Lower lobe of right lung (tissue), 2 donors: ENCODE data around the gene ATP6V1F. TPM values are rescaled to one million over a fixed set of nuclear protein-coding genes. Genes with fewer than 3 reads are reported as not detected.

ENCODE experiments used
- ATAC-seq, 2 donors: fragments of 200-7000 bp; cut with Tn5 transposase; one replicate each; pipeline ENCODE4 v1.9.1; 2020 to 2022; ENCODE audit warnings: mild to moderate bottlenecking in 2 of 2, moderate library complexity in 2 of 2
- DNase-seq: peaks from one replicate; pipeline ENCODE4 v3.0.0-alpha.2; 2020
- H3K27ac ChIP-seq: fragments of 200-600 bp; one replicate; pipeline ENCODE4 v1.8.0; 2022
- H3K27me3 ChIP-seq: fragments of 200-600 bp; one replicate; pipeline ENCODE4 v1.8.0; 2022; ENCODE audit warnings: low read depth
- H3K36me3 ChIP-seq: fragments of 200-600 bp; one replicate; pipeline ENCODE4 v1.8.0; 2022; ENCODE audit warnings: mild to moderate bottlenecking
- H3K4me1 ChIP-seq: fragments of 200-600 bp; one replicate; pipeline ENCODE4 v1.8.0; 2022
- H3K4me3 ChIP-seq: fragments of 200-600 bp; one replicate; pipeline ENCODE4 v1.8.0; 2022; ENCODE audit warnings: mild to moderate bottlenecking
- H3K9me3 ChIP-seq: fragments of 200-600 bp; one replicate; pipeline ENCODE4 v1.8.0; 2022
- CTCF ChIP-seq: fragments of 200-600 bp; IDR thresholded peaks from one replicate; pipeline ENCODE4 v1.8.0; 2022; ENCODE audit warnings: antibody characterized with exemption, mild to moderate bottlenecking
- intact Hi-C: fragments of 100-400 bp; cut with DNase I; formaldehyde crosslinking; loops from one replicate; pipeline ENCODE4 v1.11.0; 2022
- total RNA-seq: library from RNA; stranded (reverse); fragmentation: NEBNext Ultra II Directional; extraction: Animal tissue kit (Norgen Biotek cat#: 25700); gene quantifications from one replicate; pipeline ENCODE4 v1.2.1, GENCODE V29; 2021
- donor health status: DM: no; HTN: yes; CAD: no; lungs with severe emphysema.

ATP6V1F gene
- total RNA-seq, 1 donor from 2014 or later: 208 TPM

GRCh38 chr7:128830231-128831177 is 32.2 kb upstream of the ATP6V1F start, which contains the start of gene FLNC:
Gene FLNC, plus strand, starts transcription at chr7:128830406. Its CDS starts 232 bp downstream, at chr7:128830638.
- Histone ChIP-seq H3K4me3 (peak within 1 kb of the TSS; percentile 50), H3K27ac (peak within 1 kb of the TSS; percentile 24), H3K36me3 (no peaks in the 10 kb centered on the region), H3K4me1 (peaks cover 46% of the 10 kb centered on the region), H3K27me3 (peaks cover 57% of the 10 kb centered on the region), H3K9me3 (no peaks in the 10 kb centered on the region)
- ATAC-seq: peak; percentile 64 to 71
- DNase-seq: no peak
- no peak for TF ChIP-seq CTCF
- intact Hi-C loops: no loop called here

- no peak for TF ChIP-seq CTCF
- ATAC-seq (peak; percentile 7 to 11), DNase-seq (no peak)
These were observed 31.3 kb upstream of the ATP6V1F start for GRCh38 chr7:128831178-128831993.

GRCh38 chr7:128831994-128832879 is 30.4 kb upstream of the ATP6V1F start:
- intact Hi-C loops: no loop called here
- Histone ChIP-seq H3K36me3 (no peaks in the 10 kb centered on the region), H3K27ac (peak overlapping the region; percentile 46), H3K4me3 (peak overlapping the region; percentile 50), H3K9me3 (no peaks in the 10 kb centered on the region), H3K4me1 (peaks cover 46% of the 10 kb centered on the region), H3K27me3 (peaks cover 53% of the 10 kb centered on the region)
- DNase-seq: no peak
- no peak for ATAC-seq
- no peak for TF ChIP-seq CTCF

More at GRCh38 chr7:128831178-128831993, 31.3 kb upstream of the ATP6V1F start:
- H3K4me1 ChIP-seq: peaks cover 46% of the 10 kb centered on the region
- H3K36me3 ChIP-seq: no peaks in the 10 kb centered on the region
- peaks cover 57% of the 10 kb centered on the region for H3K27me3 ChIP-seq
- H3K4me3 ChIP-seq: peak overlapping the region; percentile 50
- peak overlapping the region; percentile 19 for H3K27ac ChIP-seq
- intact Hi-C loops: no loop called here
- no peaks in the 10 kb centered on the region for H3K9me3 ChIP-seq

GRCh38 chr7:128832880-128833147 is 29.8 kb upstream of the ATP6V1F start:
- intact Hi-C loops: no loop called here
- no peaks in the 10 kb centered on the region for H3K36me3 ChIP-seq
- H3K27me3 ChIP-seq: peaks cover 49% of the 10 kb centered on the region
- TF ChIP-seq CTCF: no peak
- H3K4me1 ChIP-seq: peaks cover 46% of the 10 kb centered on the region
- ATAC-seq (no peak), DNase-seq (no peak)
- no peaks in the 10 kb centered on the region for H3K9me3 ChIP-seq
- H3K4me3 ChIP-seq: peak overlapping the region; percentile 50
- H3K27ac ChIP-seq: peak overlapping the region; percentile 46
